Measurements from ENCODE around the gene TBX21. TPM values are rescaled to one million over a fixed set of nuclear protein-coding genes. Genes with fewer than 3 reads are reported as not detected.
A peak's percentile ranks its signal among the peaks of the same experiment; 100 is the strongest.

Gene TBX21
- total and polyA plus RNA-seq, 3 experiments from 2014 or later: 37.8 to 59.6 (median 39.8) TPM

GRCh38 chr17:47705536-47706530 lies 27.2 kb upstream of the TBX21 start:
- POLR2A ChIA-PET: interaction anchor here (1.5 kb wide), 1 partner anchor 27 kb away, joined by 5 read pairs; the partner anchor contains the start of gene TBX21
- no peak overlapping the region for H3K27ac ChIP-seq (ENCODE audit: low read depth, low read length)
- peak overlapping the region; percentile 16 for H3K4me3 ChIP-seq (ENCODE audit: low read length)

GRCh38 chr17:47707056-47707804 lies 25.8 kb upstream of the TBX21 start:
- no peak overlapping the region for H3K27ac ChIP-seq (ENCODE audit: low read depth, low read length)
- peak overlapping the region; percentile 67 to 85 (median 80) for H3K4me3 Mint-ChIP-seq
- H3K27ac Mint-ChIP-seq: peak overlapping the region in 7 of 8 donors; percentile 8 to 97 (median 94)
- no peak overlapping the region for H3K4me3 ChIP-seq (ENCODE audit: low read length)
- H3K9me3 Mint-ChIP-seq: no peaks in the 10 kb centered on the region
- H3K4me1 Mint-ChIP-seq: peaks cover 63 to 69% (median 68%) of the 10 kb centered on the region in 3 donors
- H3K27me3 ChIP-seq (ENCODE audit: insufficient read depth, low read length, poor library complexity, severe bottlenecking): no peaks in the 10 kb centered on the region
- POLR2A ChIA-PET: interaction anchor here (1.2 to 1.5 kb wide), 3 partner anchors 25 to 29 kb away, joined by 5 to 7 read pairs (median 5); partner anchors contain the start of gene TBX21
- peaks cover 4 to 18% (median 4%) of the 10 kb centered on the region in 3 donors for H3K36me3 Mint-ChIP-seq
- H3K27me3 Mint-ChIP-seq: no peaks in the 10 kb centered on the region
- no peaks in the 10 kb centered on the region for H3K9me3 ChIP-seq (ENCODE audit: low read length)
- DNase-seq: no peak
- H3K36me3 ChIP-seq (ENCODE audit: insufficient read depth, low read length): peaks cover 8% of the 10 kb centered on the region
- CTCF ChIA-PET: interaction anchor here (1.1 to 3.3 kb wide), 9 partner anchors 8 to 183 kb away, joined by 3 to 17 read pairs (median 5); partner anchors contain the start of gene TBX21
- H3K4me1 ChIP-seq (ENCODE audit: insufficient read depth, low read length): peaks cover 71% of the 10 kb centered on the region

More at GRCh38 chr17:47705536-47706530, 27.2 kb upstream of the TBX21 start:
- Mint-ChIP-seq H3K4me1 (peaks cover 69 to 76% (median 75%) of the 10 kb centered on the region in 3 donors), H3K36me3 (peaks cover 4 to 14% (median 4%) of the 10 kb centered on the region in 3 donors), H3K4me3 (peak overlapping the region; percentile 67 to 91 (median 80)), H3K9me3 (no peaks in the 10 kb centered on the region), H3K27ac (peak overlapping the region; percentile 86 to 99 (median 95)), H3K27me3 (no peaks in the 10 kb centered on the region)
- peaks cover 8% of the 10 kb centered on the region for H3K36me3 ChIP-seq (ENCODE audit: insufficient read depth, low read length)
- no peaks in the 10 kb centered on the region for H3K9me3 ChIP-seq (ENCODE audit: low read length)
- CTCF ChIA-PET: interaction anchor here (0.7 to 3.3 kb wide), 9 partner anchors 9 to 56 kb away, joined by 3 to 17 read pairs (median 5); partner anchors contain the start of genes KPNB1 and TBX21
- H3K27me3 ChIP-seq (ENCODE audit: insufficient read depth, low read length, poor library complexity, severe bottlenecking): no peaks in the 10 kb centered on the region
- DNase-seq: peak in 2 of 5 donors; percentile 32 to 65
- peaks cover 72% of the 10 kb centered on the region for H3K4me1 ChIP-seq (ENCODE audit: insufficient read depth, low read length)

- H3K9me3 ChIP-seq (ENCODE audit: low read length): no peaks in the 10 kb centered on the region
- H3K27ac Mint-ChIP-seq: peak overlapping the region in 4 of 8 donors; percentile 8 to 97 (median 75)
- no peak overlapping the region for H3K4me3 ChIP-seq (ENCODE audit: low read length)
- peaks cover 61 to 69% (median 67%) of the 10 kb centered on the region in 3 donors for H3K4me1 Mint-ChIP-seq
- H3K27me3 Mint-ChIP-seq: no peaks in the 10 kb centered on the region
- CTCF ChIA-PET: interaction anchor here (1.1 to 3.3 kb wide), 7 partner anchors 9 to 182 kb away, joined by 3 to 17 read pairs (median 5); partner anchors contain the start of gene TBX21
- H3K9me3 Mint-ChIP-seq: no peaks in the 10 kb centered on the region
- DNase-seq: no peak
- H3K36me3 Mint-ChIP-seq: peaks cover 4 to 18% (median 4%) of the 10 kb centered on the region in 3 donors
- H3K4me1 ChIP-seq (ENCODE audit: insufficient read depth, low read length): peaks cover 70% of the 10 kb centered on the region
- POLR2A ChIA-PET: interaction anchor here (1.2 to 1.4 kb wide), 2 partner anchors 25 to 28 kb away, joined by 5 to 7 read pairs; partner anchors contain the start of gene TBX21
- H3K36me3 ChIP-seq (ENCODE audit: insufficient read depth, low read length): peaks cover 8% of the 10 kb centered on the region
- H3K27me3 ChIP-seq (ENCODE audit: insufficient read depth, low read length, poor library complexity, severe bottlenecking): no peaks in the 10 kb centered on the region
- peak overlapping the region in 1 of 7 donors; percentile 17 for H3K4me3 Mint-ChIP-seq
- no peak overlapping the region for H3K27ac ChIP-seq (ENCODE audit: low read depth, low read length)
Observed at GRCh38 chr17:47707884-47708283, 25.2 kb upstream of the TBX21 start.

- H3K4me3 ChIP-seq (ENCODE audit: low read length): no peak overlapping the region
- peaks cover 8% of the 10 kb centered on the region for H3K36me3 ChIP-seq (ENCODE audit: insufficient read depth, low read length)
- H3K4me1 Mint-ChIP-seq: peaks cover 61 to 69% (median 67%) of the 10 kb centered on the region in 3 donors
- no peaks in the 10 kb centered on the region for H3K9me3 ChIP-seq (ENCODE audit: low read length)
- H3K27me3 ChIP-seq (ENCODE audit: insufficient read depth, low read length, poor library complexity, severe bottlenecking): no peaks in the 10 kb centered on the region
- ChIA-PET POLR2A (interaction anchor here (1.2 to 1.4 kb wide), 2 partner anchors 24 to 28 kb away, joined by 5 to 7 read pairs; partner anchors contain the start of gene TBX21), CTCF (interaction anchor here (1.3 to 3.3 kb wide), 5 partner anchors 9 to 33 kb away, joined by 3 to 17 read pairs (median 5); partner anchors contain the start of gene TBX21)
- no peak overlapping the region for H3K27ac Mint-ChIP-seq
- no peaks in the 10 kb centered on the region for H3K9me3 Mint-ChIP-seq
- no peak for DNase-seq
- no peak overlapping the region for H3K4me3 Mint-ChIP-seq
- peaks cover 4 to 18% (median 4%) of the 10 kb centered on the region in 3 donors for H3K36me3 Mint-ChIP-seq
- H3K27me3 Mint-ChIP-seq: no peaks in the 10 kb centered on the region
- peaks cover 69% of the 10 kb centered on the region for H3K4me1 ChIP-seq (ENCODE audit: insufficient read depth, low read length)
- no peak overlapping the region for H3K27ac ChIP-seq (ENCODE audit: low read depth, low read length)
Observed at GRCh38 chr17:47708312-47708863, 24.6 kb upstream of the TBX21 start.

- peak overlapping the region in 1 of 7 donors; percentile 13 for H3K4me3 Mint-ChIP-seq
- Histone ChIP-seq H3K27me3 (ENCODE audit: insufficient read depth, low read length, poor library complexity, severe bottlenecking) (no peaks in the 10 kb centered on the region), H3K4me3 (ENCODE audit: low read length) (no peak overlapping the region), H3K27ac (ENCODE audit: low read depth, low read length) (no peak overlapping the region), H3K9me3 (ENCODE audit: low read length) (no peaks in the 10 kb centered on the region), H3K4me1 (ENCODE audit: insufficient read depth, low read length) (peaks cover 69% of the 10 kb centered on the region), H3K36me3 (ENCODE audit: insufficient read depth, low read length) (peaks cover 8% of the 10 kb centered on the region)
- peaks cover 4 to 18% (median 4%) of the 10 kb centered on the region in 3 donors for H3K36me3 Mint-ChIP-seq
- peaks cover 61 to 69% (median 67%) of the 10 kb centered on the region in 3 donors for H3K4me1 Mint-ChIP-seq
- DNase-seq: no peak
- ChIA-PET CTCF (interaction anchor here (1.1 to 2.0 kb wide), 3 partner anchors 10 to 59 kb away, joined by 3 to 8 read pairs (median 4); partner anchors contain the start of gene KPNB1), POLR2A (no interaction called here)
- no peaks in the 10 kb centered on the region for H3K27me3 Mint-ChIP-seq
- H3K9me3 Mint-ChIP-seq: no peaks in the 10 kb centered on the region
- no peak overlapping the region for H3K27ac Mint-ChIP-seq
Observed at GRCh38 chr17:47708864-47709541, 24.0 kb upstream of the TBX21 start.

- H3K4me3 Mint-ChIP-seq: peak overlapping the region in 1 of 7 donors; percentile 13
- CTCF ChIA-PET: interaction anchor here (1.0 to 1.7 kb wide), 3 partner anchors 10 to 60 kb away, joined by 3 to 4 read pairs (median 3); partner anchors contain the start of gene KPNB1
- H3K4me1 Mint-ChIP-seq: peaks cover 61 to 69% (median 67%) of the 10 kb centered on the region in 3 donors
Observed at GRCh38 chr17:47709594-47709993, 23.4 kb upstream of the TBX21 start.

More at GRCh38 chr17:47709594-47709993, 23.4 kb upstream of the TBX21 start:
- Histone ChIP-seq H3K27ac (ENCODE audit: low read depth, low read length) (no peak overlapping the region), H3K4me1 (ENCODE audit: insufficient read depth, low read length) (peaks cover 69% of the 10 kb centered on the region), H3K27me3 (ENCODE audit: insufficient read depth, low read length, poor library complexity, severe bottlenecking) (no peaks in the 10 kb centered on the region), H3K4me3 (ENCODE audit: low read length) (no peak overlapping the region), H3K9me3 (ENCODE audit: low read length) (no peaks in the 10 kb centered on the region), H3K36me3 (ENCODE audit: insufficient read depth, low read length) (peaks cover 8% of the 10 kb centered on the region)
- DNase-seq: peak in 1 of 5 donors; percentile 11
- Mint-ChIP-seq H3K27ac (peak overlapping the region in 1 of 8 donors; percentile 21), H3K36me3 (peaks cover 4 to 18% (median 4%) of the 10 kb centered on the region in 3 donors), H3K9me3 (no peaks in the 10 kb centered on the region), H3K27me3 (no peaks in the 10 kb centered on the region)
- POLR2A ChIA-PET: no interaction called here
